ENCODE measurements around the gene PTPRA. TPM values are rescaled to one million over a fixed set of nuclear protein-coding genes. Genes with fewer than 3 reads are reported as not detected.

PTPRA gene
- total and polyA plus RNA-seq, 9 of the 15 experiments (the other 6 are each of a cell fraction or from before 2014, with no cell fraction given): 3.4 to 80.5 (median 28.0) TPM

DNA sequence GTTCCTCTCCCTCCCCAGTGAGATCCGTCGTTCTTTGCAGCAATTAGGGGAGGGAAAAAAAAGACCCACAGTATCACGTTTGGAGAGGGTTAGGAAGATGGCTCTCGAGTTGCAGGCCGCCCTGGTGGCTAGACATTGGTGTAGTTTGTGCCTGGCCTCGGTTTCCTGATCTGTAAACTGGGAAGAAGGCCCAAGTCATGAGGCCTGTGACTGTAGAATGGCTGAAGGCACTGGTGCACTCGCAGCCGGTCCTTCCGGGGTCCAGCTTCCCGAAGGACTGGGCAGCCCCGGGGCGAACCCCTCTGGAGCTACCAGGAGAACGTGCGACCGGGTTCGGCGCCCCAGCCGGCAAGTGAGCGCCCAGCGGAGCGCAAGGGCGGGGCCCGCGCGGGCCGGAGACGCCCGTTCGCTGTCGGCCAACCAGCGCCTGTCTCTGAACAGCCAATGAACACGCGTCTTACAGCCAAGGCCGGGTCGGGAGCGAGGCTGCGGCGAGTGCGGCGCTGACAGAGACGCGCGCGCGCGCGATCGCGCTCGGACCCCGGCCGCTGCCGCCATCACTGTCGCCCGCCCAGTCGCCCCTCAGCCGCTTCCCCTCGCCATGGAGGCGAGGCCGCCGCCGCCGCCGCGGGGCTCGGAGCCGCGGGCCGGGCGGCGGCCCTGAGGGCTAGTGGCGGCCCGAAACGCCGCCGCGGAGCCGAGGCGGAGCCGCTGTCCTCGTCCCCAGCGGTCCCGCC, at the start of gene PTPRA (continued):
- TF ChIP-seq, protein P1, sequence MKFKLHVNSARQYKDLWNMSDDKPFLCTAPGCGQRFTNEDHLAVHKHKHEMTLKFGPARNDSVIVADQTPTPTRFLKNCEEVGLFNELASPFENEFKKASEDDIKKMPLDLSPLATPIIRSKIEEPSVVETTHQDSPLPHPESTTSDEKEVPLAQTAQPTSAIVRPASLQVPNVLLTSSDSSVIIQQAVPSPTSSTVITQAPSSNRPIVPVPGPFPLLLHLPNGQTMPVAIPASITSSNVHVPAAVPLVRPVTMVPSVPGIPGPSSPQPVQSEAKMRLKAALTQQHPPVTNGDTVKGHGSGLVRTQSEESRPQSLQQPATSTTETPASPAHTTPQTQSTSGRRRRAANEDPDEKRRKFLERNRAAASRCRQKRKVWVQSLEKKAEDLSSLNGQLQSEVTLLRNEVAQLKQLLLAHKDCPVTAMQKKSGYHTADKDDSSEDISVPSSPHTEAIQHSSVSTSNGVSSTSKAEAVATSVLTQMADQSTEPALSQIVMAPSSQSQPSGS (CRISPR knock-in tag; IDR thresholded peaks at IDR 0.05): no peak
- peak; percentile 29; the same call in 1 of the 2 replicates for TF ChIP-seq CREB1 (IDR thresholded peaks at IDR 0.05)
- TF ChIP-seq CREB1 (CRISPR knock-in tag; IDR thresholded peaks at IDR 0.05): peak; percentile 32; the same call in 1 of the 2 replicates
- peak in 2 of 3 experiments; percentile 83 for TF ChIP-seq YY1 (IDR thresholded peaks at IDR 0.05; ENCODE audit: borderline replicate concordance in 1 of 3, control insufficient read depth in 1 of 3, extremely low read depth in 1 of 3, insufficient read depth in 3 of 3, insufficient read length in 1 of 3, insufficient replicate concordance in 2 of 3, low read depth in 1 of 3, low read length in 2 of 3)
- TF ChIP-seq, protein P2, sequence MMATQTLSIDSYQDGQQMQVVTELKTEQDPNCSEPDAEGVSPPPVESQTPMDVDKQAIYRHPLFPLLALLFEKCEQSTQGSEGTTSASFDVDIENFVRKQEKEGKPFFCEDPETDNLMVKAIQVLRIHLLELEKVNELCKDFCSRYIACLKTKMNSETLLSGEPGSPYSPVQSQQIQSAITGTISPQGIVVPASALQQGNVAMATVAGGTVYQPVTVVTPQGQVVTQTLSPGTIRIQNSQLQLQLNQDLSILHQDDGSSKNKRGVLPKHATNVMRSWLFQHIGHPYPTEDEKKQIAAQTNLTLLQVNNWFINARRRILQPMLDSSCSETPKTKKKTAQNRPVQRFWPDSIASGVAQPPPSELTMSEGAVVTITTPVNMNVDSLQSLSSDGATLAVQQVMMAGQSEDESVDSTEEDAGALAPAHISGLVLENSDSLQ (IDR thresholded peaks at IDR 0.05): 0 out of 2 replicates have a peak, but pooled peaks have one; percentile 25
- peak; percentile 46 for TF ChIP-seq HNRNPLL (IDR thresholded peaks at IDR 0.05; ENCODE audit: low read depth, low read length, poor library complexity, severe bottlenecking)
- TF ChIP-seq NFIC (IDR thresholded peaks at IDR 0.05): 0 out of 2 replicates have a peak, but pooled peaks have one; percentile 16
- TF ChIP-seq SMARCA5 (IDR thresholded peaks at IDR 0.05): peak; percentile 80; the same call in 1 of the 2 replicates
- no peak for TF ChIP-seq MECOM (CRISPR knock-in tag; IDR thresholded peaks at IDR 0.05)
- peak; percentile 64 for TF ChIP-seq CBX1 (IDR thresholded peaks at IDR 0.05; ENCODE audit: low read depth)
- TF ChIP-seq, protein P3, sequence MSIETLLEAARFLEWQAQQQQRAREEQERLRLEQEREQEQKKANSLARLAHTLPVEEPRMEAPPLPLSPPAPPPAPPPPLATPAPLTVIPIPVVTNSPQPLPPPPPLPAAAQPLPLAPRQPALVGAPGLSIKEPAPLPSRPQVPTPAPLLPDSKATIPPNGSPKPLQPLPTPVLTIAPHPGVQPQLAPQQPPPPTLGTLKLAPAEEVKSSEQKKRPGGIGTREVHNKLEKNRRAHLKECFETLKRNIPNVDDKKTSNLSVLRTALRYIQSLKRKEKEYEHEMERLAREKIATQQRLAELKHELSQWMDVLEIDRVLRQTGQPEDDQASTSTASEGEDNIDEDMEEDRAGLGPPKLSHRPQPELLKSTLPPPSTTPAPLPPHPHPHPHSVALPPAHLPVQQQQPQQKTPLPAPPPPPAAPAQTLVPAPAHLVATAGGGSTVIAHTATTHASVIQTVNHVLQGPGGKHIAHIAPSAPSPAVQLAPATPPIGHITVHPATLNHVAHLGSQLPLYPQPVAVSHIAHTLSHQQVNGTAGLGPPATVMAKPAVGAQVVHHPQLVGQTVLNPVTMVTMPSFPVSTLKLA (conservative IDR thresholded peaks at IDR 0.05): peak; percentile 53 to 66; a peak in 2 of 4 replicates
- TF ChIP-seq RBM17 (IDR thresholded peaks at IDR 0.05; ENCODE audit: borderline replicate concordance, low read depth, low read length): no peak
- TF ChIP-seq ADNP (tag; IDR thresholded peaks at IDR 0.05): peak; percentile 94
- peak; percentile 52 for TF ChIP-seq CHD1 (IDR thresholded peaks at IDR 0.05; ENCODE audit: low read length)
- TF ChIP-seq, protein P4, sequence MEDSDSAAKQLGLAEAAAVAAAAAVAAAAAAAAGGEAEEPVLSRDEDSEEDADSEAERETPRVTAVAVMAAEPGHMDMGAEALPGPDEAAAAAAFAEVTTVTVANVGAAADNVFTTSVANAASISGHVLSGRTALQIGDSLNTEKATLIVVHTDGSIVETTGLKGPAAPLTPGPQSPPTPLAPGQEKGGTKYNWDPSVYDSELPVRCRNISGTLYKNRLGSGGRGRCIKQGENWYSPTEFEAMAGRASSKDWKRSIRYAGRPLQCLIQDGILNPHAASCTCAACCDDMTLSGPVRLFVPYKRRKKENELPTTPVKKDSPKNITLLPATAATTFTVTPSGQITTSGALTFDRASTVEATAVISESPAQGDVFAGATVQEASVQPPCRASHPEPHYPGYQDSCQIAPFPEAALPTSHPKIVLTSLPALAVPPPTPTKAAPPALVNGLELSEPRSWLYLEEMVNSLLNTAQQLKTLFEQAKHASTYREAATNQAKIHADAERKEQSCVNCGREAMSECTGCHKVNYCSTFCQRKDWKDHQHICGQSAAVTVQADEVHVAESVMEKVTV (CRISPR knock-in tag; IDR thresholded peaks at IDR 0.05): no peak
- TF ChIP-seq, protein P5, sequence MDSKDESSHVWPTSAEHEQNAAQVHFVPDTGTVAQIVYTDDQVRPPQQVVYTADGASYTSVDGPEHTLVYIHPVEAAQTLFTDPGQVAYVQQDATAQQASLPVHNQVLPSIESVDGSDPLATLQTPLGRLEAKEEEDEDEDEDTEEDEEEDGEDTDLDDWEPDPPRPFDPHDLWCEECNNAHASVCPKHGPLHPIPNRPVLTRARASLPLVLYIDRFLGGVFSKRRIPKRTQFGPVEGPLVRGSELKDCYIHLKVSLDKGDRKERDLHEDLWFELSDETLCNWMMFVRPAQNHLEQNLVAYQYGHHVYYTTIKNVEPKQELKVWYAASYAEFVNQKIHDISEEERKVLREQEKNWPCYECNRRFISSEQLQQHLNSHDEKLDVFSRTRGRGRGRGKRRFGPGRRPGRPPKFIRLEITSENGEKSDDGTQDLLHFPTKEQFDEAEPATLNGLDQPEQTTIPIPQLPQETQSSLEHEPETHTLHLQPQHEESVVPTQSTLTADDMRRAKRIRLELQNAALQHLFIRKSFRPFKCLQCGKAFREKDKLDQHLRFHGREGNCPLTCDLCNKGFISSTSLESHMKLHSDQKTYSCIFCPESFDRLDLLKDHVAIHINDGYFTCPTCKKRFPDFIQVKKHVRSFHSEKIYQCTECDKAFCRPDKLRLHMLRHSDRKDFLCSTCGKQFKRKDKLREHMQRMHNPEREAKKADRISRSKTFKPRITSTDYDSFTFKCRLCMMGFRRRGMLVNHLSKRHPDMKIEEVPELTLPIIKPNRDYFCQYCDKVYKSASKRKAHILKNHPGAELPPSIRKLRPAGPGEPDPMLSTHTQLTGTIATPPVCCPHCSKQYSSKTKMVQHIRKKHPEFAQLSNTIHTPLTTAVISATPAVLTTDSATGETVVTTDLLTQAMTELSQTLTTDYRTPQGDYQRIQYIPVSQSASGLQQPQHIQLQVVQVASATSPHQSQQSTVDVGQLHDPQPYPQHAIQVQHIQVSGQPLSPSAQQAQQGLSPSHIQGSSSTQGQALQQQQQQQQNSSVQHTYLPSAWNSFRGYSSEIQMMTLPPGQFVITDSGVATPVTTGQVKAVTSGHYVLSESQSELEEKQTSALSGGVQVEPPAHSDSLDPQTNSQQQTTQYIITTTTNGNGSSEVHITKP (IDR thresholded peaks at IDR 0.05; ENCODE audit: partially characterized antibody): peak; percentile 81

All from K562 (cell line).